GM19043 (cell line): ENCODE results near the gene FHIT.

Source experiments
- ATAC-seq: cut with Tn5 transposase; IDR thresholded peaks from one replicate; pipeline ENCODE4 v1.9.1; 2021; ENCODE audit warnings: low read depth; ENCODE audit not compliant: unreplicated experiment

Gene FHIT

DNA sequence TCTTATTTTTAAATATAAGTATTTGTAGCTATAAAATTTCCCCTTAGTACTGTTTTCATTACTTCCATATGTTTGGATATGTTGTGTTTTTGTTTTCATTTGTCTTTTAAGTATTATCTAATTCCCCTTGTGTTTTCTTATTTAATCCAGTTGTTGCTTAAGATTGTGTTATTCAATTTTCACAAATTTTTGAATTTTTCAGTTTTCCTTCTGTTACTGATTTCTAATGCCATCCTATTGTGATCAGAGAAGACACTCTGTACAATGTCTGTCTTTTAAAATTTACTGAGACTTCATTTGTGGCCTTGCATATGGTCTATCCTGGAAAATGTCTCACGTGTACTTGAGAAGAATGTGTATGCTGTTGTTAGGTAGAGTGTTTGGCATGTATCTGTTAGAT is 1405.9 kb downstream of the FHIT start:
- ATAC-seq: no peak

DNA sequence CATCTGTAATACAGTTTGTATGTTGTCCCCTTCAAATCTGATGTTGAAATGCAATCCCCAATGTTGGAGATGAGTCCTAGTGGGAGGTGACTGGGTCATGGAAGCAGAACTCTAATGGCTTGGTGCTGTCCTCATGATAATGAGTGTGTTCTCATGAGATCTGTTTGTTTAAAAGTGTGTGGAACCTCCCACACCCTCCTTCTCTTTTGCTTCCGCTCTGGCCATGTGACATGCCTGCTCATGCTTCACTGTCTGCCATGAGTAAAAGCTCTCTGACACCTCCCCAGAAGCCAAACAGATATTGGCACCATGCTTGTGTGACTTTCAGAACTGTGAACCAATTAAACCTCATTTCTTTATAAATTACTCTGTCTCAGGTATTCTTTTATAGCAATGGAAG is 1407.4 kb downstream of the FHIT start:
- no peak for ATAC-seq

DNA sequence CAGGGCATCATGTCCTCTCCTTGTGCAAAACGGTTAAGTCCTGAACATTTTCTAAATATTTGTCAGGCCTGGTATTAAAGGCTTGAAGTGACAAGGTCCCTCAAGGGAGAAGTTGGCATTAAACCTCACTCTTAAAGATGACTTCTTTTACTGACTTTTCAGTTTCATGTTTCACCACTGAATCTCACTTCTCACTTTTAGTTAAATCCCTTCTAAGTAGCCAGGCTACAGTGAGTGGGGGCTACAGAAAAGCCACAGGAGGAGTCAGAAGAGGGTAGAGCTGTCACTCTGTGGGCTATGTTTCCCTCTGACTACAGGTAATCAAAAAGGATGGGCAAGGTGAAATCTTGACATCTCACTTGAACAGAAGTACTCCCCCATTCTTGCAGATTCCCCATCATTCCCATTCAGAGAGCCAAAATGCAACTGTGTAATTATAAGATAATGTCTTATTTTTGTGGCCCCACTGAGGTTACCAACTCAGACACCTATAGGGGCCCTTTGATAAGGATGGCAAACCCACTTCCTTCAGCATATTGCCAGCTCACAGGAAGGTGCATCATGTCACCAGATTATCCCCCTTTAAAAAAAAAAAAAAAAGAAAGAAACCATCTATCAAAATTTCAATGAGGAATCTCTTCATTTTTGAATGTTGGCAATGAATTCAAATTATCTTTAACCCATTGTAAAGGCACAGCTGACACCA is 1411.3 kb downstream of the FHIT start:
- ATAC-seq: peak; percentile 92

DNA sequence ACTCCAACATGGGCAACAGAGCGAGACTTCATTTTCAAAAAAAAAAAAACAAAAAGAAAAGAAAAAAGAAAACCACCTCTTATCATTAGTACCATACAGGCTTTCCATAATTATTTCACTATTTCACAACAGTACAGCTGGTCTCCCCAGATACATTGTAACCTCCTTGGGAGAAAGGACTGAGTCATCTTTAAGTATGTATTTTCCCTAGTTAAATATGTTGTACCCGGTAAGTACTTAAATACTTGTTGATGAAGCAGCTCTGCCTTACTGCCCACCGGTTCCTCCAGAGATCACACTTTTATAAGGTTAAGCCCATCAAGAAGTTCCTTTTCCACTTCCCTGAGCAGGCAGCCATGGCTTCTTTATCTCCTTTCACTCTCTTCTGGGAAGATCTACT is 1412.0 kb downstream of the FHIT start:
- no peak for ATAC-seq

DNA sequence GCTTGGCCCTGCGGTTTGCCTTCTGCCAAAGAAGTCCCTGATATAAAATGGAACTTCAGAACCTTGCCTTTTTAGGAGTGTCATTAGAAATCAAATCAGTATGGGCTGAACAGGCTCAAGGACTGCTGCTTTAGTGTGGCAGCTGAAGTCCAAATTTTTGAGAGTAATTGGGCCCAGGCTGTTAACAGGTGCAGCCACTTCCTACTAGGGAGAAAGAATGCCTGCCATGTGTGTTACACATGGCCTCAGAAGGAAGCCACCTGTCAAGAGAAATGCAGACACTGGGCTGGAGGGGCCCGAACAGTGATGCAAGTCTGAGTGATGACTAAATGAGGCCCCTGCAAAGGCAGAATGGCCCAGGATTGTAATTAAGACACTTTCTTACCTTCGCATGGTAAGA is 1414.7 kb downstream of the FHIT start:
- no peak for ATAC-seq

DNA sequence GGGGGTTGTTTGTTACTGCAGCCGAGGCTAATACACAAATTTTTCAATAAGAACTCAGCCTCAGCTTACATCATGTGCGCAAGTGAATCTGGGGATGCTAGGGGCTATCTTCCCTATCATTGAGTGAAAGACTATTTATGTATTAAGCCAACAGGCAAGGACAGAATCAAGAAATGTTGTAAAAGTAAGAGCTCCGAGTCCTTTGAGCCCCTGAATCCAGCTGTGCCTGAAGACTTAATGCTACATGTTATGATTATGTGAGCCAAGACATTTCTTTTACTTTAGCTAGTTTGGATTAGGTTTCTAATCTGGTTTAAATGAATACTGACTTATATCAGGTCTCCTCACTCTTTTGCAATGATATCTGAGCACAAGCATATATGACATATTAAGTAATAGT is 1418.5 kb downstream of the FHIT start:
- no peak for ATAC-seq

DNA sequence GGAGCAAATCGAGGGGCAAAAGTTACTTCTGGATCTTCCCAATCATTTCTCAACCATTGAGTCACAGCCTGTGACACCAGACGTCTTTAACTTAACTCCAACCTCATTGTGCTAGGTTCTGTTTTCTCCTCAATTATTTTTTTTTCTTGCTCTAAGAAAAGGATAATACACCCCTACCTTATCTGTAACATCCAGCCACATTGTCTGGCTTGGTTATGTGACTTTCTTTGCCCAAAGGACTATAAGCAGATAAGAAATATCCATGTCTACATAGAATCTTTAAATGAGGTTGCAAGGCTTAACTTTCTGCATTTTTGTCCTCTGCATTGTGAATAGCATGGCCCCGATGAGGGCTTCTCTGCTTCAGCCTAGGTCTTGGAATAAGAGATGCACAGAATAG is 1419.0 kb downstream of the FHIT start:
- no peak for ATAC-seq

DNA sequence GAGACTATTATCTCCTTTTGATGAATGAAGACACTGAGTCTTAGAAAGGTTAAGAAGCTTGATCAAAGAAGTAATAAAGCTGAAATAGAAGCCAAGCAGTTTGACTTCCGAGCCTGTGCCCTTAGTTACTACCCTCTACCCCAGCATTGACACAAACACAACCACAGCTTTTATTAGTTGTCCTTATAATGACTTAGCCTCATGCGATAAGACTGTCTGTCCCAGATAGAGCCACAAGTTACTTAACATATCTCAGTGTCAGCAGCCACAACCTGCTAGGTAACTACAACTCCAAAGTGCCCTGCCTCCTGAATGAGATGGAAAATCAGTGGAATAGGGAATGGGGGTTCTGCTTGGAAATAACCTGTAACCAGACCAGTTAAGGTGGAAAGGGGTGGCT is 1419.9 kb downstream of the FHIT start:
- ATAC-seq: no peak

DNA sequence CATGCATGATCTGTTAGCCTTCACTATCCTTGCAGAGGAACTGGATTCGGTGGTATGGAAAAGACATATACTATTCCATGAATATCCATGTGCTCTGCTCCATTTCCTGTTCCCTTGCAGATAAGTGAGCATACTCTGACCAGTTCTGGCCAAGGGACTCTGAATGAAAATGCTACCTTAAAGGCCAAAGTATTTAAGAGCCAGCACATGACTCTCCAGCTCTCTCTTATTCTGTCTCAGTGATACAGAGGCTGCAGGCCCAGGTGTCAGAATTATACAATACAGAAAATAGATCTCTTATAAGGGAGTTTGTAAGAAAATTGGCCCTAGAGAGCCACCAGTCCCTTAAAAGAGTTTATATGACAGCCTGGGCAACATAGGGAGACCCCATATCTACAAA is 1421.7 kb downstream of the FHIT start:
- no peak for ATAC-seq

DNA sequence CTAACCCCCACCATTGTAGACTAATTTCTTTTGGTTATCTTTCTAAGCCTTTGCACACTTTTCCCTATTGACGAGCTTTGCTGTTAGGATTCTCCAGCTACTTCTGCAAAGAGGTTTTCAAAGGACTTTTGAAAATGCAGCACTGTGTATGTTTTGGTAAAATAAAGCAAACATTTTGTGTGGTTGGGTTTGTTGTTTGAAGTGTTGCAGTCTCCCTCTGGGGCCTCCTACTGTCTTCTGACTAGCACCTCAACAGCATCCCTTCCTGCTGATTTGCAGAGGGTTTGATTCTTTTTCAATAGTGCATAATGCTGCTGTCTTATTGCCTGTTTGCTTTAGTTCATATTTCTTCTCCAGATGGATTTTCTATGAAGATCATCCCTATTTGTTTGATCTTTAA is 1426.4 kb downstream of the FHIT start:
- ATAC-seq: no peak

DNA sequence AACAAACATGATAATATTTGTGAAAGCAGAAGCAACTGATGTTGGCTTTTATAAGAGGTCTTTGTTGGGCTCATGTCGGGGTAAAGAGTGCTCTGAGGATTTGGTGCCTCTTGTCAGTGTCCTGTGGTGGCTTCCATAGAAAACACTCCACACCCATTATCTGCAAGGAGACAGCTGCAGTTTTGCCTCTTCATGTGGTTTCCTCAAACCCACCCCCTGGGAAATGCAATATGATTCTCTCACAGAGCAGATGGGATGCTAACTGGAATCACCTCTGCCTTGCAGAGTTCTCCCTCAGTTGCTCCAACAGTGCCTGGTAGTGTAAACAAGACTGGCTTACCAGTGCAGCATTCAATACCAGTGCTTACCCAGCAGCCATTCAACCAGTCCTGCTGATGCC is 1430.0 kb downstream of the FHIT start:
- no peak for ATAC-seq

DNA sequence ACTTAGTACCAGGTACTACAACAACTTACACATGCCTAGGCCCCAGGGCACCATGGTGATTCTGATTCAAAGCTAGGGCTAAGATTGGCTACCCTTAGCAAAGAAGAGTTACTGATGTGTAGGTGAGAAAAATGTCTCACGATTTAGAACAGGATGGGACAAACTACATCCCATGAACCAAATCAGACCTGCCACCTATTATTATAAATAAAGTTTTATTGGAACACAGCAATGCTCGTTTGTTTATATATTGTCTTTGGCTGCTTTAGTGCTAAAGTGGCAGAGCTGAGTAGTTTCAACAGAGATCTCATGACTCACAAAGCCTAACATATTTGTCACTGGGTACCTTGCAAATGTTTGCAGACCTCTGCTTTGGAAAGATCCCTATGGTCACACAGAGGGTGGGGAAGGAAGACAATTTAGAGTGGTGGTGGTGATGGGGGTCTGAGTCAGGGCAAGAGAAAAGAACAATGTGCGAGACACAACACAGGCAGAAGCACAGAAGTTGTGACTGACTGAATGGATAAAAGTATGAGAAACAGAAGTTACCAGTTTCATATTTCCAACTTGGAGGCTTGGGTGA is 1430.8 kb downstream of the FHIT start:
- ATAC-seq: no peak

DNA sequence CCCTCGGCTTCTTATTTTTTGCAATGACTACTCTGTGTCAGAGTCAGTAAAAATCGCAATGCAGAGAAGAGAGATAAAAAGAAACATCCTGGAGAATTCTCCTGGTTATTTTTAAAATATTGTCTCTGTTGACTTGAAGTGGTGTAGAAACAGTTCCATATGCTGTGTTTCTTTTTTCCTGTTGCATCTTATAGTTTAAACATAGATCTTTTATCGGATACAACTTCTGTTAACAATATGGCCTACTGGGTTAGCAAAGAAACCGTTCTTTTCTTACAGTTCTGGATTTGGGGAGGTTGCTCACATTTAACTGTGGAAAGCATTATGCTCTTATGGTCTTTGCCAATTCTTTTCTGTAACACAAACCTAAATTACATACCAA is 1432.3 kb downstream of the FHIT start:
- ATAC-seq: no peak

DNA sequence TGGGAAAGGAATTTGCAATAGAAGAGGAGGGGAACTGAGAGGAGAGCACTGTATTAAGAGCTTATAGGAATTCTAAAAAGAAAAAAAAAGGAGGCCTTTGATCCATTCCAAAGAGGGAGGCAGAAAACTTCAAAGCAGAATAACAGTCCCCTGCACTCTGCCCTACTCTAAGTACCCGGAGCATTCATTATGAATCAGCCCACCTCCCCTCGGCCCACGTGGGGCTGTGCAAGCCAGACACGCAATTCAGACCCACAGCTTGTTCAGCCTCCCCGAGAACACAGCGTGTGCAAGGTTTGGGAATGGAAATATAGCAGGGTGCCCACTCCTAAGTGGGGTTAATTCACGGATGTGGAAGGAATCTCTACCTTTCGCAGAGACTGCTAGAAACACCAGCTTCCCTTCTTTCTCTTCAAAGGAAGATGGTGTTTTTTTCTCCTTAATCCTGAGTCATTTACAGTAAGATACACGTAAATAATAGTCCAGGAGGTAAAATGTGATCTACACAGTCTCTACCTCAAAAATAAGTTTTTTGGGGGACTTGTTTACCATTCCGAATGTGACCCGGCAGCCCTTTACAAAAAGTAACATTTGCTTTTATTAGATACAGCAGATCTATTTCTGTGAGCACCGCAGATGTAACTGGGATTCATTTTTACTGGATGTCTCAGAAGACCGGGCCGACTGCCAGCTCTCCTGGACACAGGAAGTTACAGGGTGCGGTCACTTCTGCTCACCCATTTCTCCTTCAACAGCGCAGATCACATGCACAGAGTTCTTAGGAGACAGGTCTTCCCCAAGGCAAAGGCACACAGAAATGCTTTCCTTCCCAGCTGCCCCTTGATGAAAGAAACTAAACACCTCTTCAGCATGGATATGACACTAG is 1433.0 kb downstream of the FHIT start:
- ATAC-seq: no peak

DNA sequence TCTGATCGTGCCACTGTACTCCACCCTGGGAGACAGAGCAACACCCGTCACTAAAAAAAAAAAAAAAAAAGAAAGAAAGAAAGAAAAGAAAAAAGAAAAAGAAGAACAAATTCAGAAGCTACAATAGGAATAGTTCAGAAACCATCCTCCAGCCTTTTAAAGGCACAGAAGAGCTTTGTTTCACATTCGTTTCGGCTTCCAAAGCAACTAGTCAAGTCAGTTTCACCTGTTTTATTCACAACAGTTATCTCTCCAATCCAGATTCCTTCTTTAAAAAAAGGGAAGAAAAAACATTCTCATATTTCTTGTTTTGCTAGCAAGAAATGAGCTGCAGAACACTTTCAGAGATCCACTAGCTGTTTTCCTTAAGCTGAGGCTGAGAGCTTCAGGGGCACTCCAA is 1433.7 kb downstream of the FHIT start:
- no peak for ATAC-seq

DNA sequence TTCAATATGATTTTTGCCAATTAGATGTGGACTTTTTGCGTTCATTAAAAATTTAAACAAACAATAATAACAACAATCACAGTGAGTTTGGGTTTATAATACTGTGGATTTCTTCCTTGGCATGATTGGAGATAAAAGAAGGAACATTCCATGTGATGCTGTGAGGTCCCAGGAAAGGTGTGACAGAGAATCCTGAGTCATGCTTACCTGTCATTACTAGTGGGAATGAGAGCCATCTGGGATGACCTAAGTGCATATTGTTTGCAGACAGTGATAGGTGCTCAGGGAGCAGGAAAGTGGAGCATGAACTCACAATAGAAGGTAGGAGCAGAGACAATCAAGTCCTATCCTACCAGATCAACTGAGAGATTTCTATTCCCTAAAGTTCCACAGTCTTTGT is 1434.9 kb downstream of the FHIT start:
- no peak for ATAC-seq

DNA sequence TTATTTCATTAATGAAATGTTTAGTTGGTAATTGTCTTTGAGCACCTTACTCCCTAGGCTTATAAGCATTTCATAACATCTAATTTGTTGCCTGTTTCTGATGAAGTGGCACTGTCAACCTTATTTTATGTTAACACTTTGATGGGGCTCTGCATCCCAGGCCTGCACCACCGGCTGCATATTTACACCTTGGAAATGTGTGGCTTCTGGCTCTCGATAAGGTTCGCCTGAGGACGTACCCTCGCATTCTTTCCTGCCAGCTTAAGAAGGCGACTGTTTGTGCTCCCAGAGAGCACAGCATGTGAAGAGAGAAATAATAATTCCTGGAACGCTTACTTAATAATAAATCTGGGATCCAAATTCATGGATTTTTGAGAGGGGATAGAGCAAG is 1438.1 kb downstream of the FHIT start:
- no peak for ATAC-seq

DNA sequence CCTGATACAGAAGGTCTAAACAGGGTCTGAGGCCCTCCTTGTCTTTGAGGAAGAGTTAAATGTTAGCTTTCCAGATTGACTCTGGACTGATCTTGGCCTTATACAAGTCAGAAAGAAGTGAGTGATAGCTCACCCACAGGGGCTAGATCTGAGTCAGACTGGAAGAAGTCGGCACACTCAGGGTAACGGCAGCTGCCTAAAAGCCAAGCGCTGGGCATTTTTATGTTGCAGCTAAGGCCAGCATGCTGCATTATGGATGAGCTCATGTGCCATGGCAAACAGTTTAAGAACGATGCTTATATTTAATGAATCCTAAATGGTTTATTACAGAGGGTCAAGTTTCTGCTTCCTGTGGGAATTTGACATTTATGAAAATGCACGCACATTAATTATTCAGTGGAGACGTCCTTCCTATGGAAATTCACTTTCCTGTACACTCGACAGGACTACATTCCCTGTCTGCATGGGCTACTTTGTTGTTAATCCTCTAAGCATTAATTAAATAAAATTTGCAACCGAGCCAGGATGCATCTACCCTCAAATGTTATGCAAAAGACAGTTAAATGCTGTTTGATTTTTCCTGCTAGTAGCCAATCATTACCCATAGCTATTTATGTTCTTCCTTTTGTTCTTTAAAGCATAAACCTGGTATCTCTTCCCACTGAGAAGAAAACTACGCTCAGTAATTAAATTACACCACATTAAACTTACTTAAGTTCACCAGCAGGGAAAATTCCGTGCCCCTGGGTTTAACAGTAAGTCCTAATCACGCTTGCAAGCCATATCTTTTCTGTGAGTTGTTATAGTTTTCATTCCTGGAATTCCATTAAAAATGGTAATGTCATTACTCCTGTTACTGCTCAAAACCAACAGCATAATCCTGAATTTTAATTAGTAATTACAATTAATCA is 1438.8 kb downstream of the FHIT start:
- ATAC-seq: no peak

DNA sequence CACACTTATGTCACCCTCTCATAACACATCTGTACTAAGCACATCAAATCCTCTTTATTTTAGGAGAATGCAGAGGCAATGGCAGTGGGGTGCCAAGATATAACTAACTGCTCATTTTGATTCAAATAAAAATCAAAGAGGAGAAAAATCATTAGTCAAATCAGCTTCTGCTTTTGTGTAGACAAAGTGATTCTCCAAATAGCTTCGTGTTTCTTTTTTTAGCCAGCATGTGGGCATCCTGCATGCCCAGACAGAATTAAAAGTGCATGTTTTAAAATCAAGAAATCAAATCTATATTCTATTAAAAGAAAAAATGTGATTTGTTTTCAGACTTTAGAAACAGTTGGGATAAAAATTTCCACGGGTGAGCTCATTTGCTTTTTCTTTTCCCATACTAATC is 1440.1 kb downstream of the FHIT start:
- ATAC-seq: no peak

DNA sequence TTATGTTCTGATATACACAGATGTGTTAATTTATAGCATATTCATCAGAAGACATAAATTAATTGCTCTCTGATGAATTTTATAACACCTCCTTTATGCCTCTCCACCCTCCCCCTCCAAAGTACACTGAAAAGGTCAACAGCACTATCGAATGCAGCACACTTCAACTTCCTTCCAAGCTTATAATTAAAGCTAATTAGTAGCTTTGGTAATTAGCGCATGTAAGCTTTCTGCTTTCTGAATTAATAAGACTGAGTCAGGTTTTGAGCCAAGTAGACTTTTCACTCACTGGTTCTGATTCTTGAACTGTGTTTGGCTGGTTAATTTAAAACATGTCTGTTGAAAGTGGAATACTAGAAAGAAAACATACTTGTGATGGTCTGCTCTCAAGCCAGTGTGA is 1440.6 kb downstream of the FHIT start:
- ATAC-seq: no peak
